IPS-18c (cell line): ENCODE results near the gene SEMA6A.
A peak's percentile ranks its signal among the peaks of the same experiment; 100 is the strongest.

ENCODE experiments used
- H3K4me3 ChIP-seq: 2 replicates; pipeline ENCODE4 v1.7.0; 2013; ENCODE audit warnings: low read depth, mild to moderate bottlenecking, low read length, moderate library complexity; ENCODE audit not compliant: insufficient read depth
- H3K9me3 ChIP-seq: one replicate; pipeline ENCODE4 v1.6.1; 2013; ENCODE audit warnings: mild to moderate bottlenecking, low read length, moderate library complexity; ENCODE audit not compliant: control insufficient read depth, insufficient read depth

The SEMA6A gene

DNA sequence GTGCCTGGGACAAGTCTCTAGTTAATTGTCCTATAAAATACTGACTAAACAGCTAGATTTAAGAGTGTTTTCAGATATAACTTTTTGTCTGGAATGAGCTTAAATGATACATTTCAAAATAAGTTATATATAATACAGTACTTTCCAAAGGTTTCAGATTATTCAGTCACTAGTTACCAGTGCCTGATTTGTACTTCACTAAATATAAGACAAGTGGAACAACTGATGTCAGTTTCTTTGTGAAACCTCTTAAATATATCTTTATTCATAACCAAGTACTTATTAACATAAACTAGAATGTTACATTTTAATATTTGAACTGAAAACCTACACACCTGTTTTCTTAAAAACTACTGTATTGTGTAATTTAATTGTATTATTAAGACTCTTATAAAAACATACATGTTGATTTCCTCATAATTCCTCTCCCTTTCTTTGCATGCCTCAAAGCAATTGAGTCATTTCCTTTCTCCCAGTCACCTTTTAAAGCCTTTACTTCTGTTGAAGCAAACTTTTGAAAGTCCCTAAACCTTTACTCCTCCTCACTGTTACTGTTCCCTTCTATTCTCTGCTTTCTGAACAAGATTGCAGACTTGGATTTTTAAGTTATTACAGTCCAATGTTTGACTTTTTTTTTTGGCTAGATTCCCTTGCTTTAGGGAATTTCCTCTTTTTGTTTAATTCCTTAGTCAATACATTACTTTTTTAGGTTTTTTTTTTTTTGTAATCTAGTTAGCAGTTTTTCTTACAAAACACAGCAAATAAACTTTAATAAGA, 8.7 kb upstream of the SEMA6A start:
- H3K9me3 ChIP-seq: no peaks in the 10 kb centered on the region
- H3K4me3 ChIP-seq: no peak overlapping the region

DNA sequence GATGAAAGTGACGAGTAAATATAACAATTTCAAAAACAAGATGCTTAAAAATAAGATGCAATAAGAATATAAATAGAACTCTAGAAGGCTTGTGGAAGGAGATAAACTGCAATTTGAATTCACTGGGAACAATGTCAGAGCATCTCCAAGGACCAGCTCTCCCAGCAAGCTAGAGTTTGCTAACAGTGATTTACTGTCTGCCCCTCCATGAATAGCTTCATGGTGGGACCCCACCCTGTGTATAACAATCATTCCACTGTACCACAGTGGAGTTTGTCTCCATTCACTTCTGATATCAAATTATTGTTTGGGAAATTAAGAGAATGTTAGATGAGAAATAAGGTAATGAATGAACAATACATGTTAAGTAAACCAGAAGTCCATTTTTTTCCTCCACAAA, 7.3 kb upstream of the SEMA6A start:
- Histone ChIP-seq H3K4me3 (no peak overlapping the region), H3K9me3 (no peaks in the 10 kb centered on the region)

DNA sequence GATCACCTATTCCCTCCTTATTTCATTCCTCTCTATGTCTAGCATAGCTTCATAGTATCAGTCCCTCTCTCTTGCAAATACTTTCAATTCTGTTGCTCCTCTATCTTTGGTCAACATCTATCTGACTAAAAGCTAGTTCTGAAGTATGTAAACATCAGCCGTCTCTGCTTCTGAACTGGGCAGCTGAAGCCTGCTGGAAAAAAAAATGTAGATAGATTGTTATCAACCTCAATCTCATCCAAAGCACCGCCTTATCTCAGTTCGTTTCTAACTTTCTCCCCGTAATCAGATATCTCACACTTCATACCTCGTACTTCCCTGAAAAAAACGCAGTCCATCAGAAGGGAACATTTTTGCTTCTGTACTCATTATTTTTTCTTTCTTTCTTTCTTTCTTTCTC, 4.5 kb upstream of the SEMA6A start:
- Histone ChIP-seq H3K9me3 (no peaks in the 10 kb centered on the region), H3K4me3 (no peak overlapping the region)

DNA sequence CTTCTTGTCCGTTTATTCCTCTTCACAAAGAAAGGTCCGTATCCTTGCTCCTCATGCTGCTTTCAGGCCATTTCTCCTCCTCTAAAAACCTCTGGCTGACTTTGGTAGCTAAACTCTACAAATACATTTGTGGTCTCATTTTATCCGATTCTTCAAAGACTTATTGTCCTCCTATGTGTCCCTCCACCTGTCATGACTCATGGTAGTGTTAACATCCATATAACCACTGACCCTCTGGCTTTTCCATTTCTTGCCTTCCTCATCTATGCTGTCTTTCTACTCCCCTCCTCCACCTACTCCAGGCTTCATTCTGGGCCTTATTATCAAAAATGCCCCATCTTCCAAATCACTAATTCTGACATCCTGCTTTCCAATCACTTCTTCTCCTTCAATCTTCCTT, 4.1 kb upstream of the SEMA6A start:
- no peak overlapping the region; the same call in 1 of the 2 replicates for H3K4me3 ChIP-seq
- H3K9me3 ChIP-seq: no peaks in the 10 kb centered on the region

DNA sequence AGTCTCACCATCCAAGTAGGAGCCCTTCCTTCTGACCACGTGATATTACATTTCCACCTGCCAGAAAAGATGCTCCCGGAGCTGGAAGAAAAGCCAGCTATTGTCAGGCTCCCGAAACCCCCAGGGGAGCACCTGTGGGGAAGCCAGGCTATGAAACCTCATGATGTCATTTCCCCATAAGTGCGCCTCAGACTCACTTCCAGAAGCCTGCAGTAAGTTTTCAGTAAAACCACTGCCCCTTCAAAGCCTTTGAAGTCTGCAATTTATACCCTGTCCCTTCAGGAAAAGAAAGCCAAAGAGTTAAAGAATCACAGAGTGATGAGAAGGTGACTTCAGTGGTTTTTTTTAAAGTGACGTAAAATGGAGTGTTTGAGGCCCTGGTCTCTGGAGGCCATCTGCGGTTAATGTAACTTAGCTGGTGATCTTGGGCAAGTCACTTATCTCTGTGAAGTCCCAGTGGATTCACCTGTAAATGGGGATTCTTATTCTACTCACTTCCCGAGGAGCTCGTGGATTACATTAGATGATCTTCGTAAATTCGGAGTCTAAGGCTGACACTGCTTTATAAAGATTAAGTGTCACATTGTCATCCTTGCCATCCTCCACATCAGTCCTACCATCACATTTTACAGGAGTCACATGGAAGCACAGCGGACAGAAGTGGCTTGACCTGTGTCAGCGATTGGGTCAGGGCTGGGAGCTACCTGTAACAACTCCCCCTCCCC, 2.6 kb upstream of the SEMA6A start:
- Histone ChIP-seq H3K9me3 (no peaks in the 10 kb centered on the region), H3K4me3 (no peak overlapping the region)

DNA sequence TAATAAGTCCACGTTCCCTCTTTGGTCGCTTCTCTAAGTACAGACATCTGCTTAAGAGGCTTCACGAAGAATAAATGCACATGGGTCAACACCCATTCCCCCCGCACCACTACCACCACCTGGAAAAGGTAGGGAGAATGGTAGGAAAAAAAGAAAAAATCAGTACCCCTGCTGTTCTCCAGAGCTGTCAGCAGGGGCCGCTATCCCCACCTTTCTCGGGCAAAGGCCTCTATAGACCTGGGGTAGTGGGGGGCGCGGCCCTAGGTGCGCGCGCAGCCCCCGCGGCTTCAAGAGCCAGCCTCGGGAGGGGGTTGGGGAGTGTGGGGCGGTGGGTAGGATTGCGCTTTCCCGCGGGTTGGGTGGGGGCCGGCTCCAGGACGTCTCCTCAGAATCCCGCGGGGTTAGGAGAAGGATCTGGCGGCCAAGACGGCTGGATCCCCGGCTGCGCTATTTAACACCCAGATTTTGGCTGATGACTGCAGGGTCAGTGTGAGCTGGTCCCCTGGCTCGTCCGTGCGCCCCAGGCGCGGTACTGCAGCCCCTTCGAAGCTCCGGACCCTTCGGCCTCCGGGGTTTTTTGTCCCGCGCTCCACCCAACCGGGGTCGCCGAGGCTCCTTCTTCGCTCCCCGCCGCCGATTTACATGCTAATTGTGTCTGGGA, 1.6 kb upstream of the SEMA6A start:
- peak overlapping the region; percentile 92 for H3K4me3 ChIP-seq
- no peaks in the 10 kb centered on the region for H3K9me3 ChIP-seq

DNA sequence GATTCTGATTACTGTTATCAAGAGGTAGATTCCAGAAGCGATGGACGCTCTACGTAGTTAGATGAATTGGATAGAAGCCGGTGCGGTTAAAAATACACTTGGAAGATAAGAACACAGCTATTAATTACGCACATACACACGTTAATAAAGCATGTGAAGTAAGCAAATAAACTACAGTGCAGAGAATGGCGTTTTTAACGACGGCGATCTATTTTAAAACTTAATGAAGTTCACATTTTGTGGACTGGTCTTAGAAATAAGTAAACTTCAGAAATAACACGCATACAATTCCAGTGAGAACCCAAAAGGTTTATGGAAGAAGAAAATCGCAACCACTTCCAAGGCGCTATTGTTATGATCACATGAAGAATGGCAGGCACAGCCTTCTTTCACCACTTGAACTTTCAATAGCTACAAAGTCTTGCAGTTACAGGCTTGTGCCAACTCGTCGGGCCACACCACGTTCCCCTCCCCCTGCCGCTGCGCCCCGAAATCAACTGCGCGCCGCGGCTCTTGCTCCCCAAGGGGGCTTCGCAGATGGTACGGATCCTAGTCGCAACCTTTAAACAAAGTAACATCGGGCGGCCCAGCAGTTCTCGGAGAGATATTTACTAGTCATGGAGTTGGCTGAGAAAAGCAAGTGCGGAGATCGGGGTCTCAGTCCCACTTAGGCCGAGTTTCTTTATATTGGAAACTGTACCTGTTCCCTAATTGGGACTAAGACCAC, 866 bp upstream of the SEMA6A start:
- Histone ChIP-seq H3K9me3 (no peaks in the 10 kb centered on the region), H3K4me3 (peak overlapping the region; percentile 92)

DNA sequence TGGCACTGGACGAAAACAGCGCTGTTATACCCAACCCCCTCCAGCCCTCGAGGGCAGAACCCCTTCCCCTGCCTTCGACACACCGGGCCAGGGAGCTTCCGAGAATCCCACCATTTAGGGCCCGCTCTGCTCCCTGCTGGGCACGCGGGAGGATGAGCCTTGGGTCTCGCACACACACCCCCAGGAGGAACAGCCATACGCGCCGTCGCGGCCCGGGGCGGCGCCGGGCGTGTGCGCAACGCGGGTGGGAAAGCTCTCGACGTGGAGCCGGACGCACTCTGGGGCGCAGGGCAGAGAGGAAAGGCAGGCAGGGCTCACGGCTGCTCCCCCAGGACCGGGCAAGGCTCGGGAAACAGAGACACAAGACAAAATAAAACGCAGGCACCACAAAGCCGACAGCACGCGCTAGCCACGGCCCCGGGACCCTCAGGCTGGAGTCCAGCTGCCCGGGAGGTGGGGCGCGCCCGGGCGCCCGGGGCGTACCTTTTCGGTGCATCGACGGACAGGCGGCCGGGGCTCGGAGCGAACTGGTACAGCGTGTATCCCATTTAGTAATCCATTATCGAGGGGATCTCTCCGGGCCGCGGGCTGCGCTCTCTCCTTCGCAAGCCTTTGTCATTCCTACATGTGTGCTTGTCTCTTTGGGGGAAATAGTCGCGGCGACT, 789 bp downstream of the SEMA6A start:
- Histone ChIP-seq H3K4me3 (peak overlapping the region; percentile 92), H3K9me3 (no peaks in the 10 kb centered on the region)

DNA sequence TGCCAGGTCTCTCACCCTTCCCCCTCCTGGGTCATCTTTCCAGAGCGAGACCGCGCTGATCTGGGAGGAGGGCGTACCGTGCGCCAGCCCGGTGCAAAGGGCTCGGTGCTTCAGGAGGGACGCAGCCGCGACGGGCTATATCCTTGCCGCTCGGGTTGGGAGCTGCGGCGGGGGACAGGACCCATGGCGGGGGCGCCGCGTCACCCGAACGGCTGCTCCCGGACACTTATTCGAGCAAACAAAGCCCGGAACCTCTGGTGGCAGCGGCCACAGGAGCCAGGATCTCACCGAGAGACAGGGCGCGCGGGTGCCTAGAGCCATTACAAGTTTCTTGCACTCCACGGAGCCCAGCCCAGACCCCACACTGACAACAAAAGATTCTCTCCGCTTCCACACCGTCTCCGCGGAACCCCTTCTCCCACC, 1.3 kb downstream of the SEMA6A start:
- no peaks in the 10 kb centered on the region for H3K9me3 ChIP-seq
- peak overlapping the region; percentile 92 for H3K4me3 ChIP-seq

DNA sequence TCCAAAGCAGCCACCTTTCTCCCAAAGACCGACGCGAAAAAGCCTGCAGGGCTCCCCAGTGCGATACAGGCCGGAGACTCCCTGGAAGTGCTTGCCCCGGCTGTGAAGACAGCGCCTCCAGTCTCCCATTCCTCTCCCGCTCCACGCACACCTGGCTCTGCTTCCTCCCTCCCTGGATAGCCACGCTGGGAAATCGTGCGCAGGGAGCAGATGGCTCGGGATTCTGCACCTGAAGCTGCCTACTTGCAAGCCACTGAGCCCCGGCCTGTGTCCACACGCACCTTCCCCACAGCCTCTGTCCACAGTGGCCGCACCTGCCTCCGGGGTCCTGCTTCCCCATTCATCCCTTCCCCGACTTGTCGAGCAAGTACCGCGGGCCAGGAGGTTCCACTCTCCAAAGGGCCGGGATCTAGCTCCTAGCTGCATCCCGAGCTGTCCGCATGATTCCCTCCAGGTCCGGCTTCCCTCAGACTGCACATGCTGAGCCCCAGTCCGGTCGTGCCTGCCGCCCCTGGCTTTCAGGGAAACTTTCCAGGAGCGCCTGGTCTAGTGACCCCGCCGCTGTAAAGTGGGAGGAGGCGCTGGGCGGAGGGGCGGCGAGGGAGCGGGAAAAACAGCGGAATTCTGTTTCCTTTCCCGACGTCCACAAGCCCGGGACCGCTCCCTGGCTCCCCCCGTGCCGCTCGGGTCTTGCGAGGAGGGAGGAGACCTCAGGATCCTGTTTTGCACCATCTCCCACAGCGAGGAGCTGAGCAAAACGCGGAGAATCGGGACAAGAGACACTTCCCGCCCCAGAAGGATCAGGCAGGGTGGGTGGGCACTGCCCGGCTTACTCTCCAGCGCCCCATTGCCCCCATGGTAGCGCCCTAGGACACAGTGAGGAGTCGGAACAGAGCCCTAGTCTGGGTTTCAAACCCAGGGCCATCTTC, 2.0 kb downstream of the SEMA6A start:
- Histone ChIP-seq H3K9me3 (no peaks in the 10 kb centered on the region), H3K4me3 (peak overlapping the region; percentile 92)

DNA sequence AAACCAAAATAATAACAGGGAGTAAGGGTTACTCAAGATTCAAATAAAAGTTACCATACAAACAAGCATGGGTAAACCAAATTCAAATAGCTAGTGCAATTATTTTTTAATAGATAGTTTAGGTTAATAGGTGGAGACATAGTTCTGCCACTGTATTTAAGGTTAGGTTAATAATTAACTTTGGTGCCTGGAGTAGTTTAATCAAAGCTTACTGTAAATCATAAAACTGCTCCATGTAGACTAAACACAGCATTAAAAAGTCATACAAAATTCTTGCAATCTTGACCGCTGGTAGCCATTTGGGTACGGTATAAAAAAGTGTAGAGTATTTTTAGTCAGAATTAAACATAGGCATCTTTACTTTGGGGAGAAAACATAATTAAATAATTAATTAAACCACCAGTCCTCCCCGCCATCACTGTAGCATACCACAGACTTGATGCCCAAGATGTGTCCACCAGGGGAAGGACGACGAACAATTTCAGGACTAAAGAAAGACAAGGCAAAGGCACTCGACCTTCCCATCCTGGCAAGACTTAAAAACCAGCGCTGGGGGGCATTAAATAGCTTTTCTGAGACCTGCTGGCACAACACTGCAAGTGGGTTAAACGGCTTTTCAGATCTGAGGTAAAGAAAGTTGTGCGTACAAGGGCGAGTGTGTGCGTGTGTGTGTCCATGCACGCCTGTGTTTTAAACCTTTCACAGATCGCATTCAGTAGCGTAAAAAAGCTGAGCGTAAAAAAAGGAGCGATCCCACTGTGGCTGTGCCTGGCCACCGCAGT, 2.9 kb downstream of the SEMA6A start:
- Histone ChIP-seq H3K4me3 (peak overlapping the region; percentile 92), H3K9me3 (no peaks in the 10 kb centered on the region)

DNA sequence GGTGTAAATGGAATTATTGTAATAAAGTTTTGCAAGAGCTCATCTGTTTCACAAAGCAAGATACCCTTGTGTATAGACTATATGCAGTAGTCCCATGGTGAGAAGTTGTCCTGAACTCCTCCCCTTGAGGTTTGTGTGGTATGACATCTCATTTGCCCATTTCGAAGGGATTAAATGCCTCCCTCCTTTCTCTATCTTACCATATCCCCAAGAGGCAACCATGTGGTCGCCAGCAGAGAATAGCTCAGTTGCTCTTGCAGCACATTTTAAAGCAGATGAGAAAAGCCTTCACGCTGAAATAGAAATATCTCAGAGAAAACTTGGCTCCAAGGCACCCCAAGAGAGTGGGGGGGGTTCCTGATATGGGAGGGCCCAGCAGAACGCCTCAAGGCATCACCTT, 4.6 kb downstream of the SEMA6A start:
- Histone ChIP-seq H3K4me3 (peak overlapping the region; percentile 22; the same call in 1 of the 2 replicates), H3K9me3 (no peaks in the 10 kb centered on the region)

DNA sequence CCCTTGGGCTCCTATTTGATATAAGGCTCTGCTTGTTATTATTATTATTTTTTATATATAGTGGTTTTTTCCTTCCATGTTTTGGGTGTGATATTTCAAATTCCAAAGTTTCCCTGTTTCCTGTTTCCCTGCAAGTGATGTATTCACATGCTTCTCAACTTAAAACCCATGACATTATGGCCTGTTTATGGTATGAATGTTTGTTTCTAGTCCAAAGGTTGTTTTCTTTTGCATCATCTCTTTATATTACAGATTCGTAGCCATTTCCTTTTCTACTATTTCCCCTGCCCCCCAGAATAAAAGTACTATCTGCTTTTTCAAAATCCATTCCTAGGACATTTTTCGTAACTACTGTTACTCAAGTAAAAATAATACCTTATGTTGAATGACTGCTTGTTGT, 7.5 kb downstream of the SEMA6A start:
- no peak overlapping the region for H3K4me3 ChIP-seq
- H3K9me3 ChIP-seq: no peaks in the 10 kb centered on the region

DNA sequence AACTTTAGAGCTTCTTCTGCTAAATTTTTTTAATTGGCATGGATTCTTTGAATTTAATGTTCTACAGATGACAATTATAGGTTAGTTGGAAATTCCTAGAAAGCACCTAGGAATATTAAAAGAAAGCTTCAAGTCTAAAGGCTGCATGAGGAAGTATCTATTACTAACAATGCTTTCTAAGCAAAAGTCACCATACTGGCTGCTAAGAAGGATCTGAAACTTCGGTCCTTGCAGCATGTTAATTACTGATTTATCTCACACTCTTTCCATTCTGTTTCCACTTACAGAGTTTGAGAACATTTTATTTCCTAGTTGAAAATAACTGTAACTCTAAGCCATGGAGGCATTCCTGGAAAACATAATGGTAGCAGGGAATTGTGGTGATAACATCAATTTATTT, 8.4 kb downstream of the SEMA6A start:
- H3K9me3 ChIP-seq: no peaks in the 10 kb centered on the region
- no peak overlapping the region; the same call in 1 of the 2 replicates for H3K4me3 ChIP-seq

DNA sequence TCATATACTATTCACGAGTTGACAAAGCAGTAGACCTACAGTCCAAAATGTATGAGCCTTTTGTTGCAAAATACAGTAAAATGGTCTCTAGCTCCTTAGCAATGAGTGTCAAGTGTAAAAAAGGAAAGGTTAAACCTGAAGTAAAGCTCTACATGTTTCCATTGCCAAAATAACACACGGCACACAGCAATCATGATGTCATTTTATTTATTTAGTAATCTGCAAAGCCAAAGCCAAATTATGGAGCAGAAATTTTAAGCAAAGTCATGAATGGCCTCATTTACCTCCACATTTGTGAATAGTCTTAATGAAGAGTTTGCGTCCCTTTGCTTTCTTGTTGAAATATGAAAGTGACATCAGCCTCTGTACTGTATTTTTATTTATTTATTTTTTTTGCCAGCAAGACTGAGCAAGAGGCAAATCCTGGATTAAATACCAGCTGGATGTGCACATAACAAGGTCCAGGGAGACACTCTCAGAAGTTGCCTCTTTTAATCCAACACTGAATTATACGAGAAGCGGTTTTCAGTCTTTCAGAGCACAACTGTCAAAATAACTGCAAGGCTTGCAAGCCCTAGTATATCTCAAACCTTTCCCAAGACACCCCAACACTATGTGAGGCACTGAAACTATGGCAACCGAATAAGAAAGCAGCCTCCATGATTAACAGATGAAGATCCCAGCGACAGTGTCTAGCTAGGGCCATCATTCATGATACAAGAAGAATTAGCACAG, 9.7 kb downstream of the SEMA6A start:
- no peak overlapping the region; the same call in 1 of the 2 replicates for H3K4me3 ChIP-seq

More for the DNA sequence above, 9.7 kb downstream of the SEMA6A start:
- no peaks in the 10 kb centered on the region for H3K9me3 ChIP-seq
